Suppressor macrophage (primary cell): ENCODE results near the gene DLGAP3.
"Not testable (repeated sequence)": the region's sequence is repeated elsewhere in the genome, so short reads cannot be mapped to it uniquely, and the experiment has no call there.

ENCODE experiments used
- DNase-seq, 4 experiments: peaks; one replicate each; pipeline ENCODE4 v3.0.0-alpha.2; 2020 to 2022

The DLGAP3 gene

DNA sequence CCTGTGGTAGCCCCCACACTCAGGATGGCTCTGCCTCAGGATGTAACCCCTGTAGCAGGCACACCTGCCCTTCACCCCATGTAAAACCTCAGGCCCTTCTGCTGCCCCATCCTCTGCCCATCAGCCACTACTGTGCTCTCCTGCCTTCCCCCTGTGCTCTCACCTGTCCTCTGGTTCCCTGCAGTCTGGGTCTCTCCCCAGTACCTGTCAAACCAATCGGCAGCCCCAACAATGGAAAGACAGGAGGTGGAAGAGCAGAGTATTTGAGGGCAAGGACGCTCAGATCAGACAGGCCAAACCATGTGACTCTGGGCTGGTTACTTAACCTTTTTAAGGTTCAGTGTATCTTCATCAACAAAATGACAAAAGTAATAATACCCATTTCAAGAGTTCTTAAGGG is 100.8 kb downstream of the DLGAP3 start:
- DNase-seq: no peak

DNA sequence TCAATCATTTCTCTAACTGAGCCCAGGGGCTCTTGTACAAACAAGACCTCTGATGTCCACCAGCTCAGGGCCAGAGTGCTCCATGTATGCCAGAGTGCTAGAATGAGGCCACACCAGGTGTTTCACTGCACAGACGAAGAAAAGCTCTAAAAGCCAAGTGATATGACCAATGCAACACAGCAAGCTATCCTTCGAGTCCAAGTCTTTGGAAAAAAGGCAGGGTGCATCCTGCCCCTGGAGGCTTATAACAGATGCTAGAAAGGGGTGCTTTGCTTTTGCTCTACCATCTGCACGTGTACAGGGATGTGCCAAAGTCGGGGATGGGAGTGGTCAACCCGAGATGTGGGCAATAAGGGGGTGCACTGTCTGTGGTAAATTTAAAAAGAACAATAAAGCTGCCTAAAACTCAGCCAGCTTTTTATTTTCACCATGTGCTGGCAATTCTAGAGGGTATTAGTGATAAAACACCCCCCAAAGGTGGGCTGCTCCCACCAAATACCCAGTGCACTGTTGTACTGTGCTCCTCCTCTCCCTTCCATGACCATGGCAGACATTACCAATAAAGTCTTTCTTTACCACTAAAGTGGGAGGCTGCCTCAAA is 102.0 kb downstream of the DLGAP3 start:
- no peak for DNase-seq

DNA sequence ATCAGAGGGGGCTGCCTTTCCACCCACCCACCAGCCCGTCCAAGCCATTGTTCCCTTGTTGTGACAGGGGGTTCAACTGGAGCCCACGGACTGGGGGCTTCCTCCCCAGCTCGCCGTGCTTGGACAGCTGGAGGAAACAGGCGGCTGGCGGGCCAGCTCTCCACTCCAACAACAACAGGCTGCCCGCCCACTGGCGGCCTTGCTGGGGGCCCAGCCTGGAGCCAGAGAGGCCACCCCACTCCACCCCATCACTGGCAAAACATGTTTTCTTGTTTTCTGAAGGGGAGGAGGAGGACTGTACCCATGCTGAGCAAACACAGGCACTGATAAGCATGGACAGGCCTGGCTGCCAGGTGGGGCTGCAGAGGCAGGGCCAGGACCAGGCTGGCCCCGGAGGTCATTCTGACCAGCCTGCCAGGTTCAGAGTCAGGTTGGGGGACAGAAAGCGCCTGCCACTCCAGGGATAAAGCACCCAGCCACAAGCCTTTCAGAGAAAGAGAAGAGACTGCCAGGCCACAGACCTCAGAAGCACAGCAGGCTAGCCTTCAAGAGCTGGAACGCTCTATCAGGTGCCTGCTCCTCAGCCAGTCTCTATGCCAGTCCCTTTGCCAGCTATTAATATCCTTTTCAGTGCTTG is 103.9 kb downstream of the DLGAP3 start:
- no peak for DNase-seq

DNA sequence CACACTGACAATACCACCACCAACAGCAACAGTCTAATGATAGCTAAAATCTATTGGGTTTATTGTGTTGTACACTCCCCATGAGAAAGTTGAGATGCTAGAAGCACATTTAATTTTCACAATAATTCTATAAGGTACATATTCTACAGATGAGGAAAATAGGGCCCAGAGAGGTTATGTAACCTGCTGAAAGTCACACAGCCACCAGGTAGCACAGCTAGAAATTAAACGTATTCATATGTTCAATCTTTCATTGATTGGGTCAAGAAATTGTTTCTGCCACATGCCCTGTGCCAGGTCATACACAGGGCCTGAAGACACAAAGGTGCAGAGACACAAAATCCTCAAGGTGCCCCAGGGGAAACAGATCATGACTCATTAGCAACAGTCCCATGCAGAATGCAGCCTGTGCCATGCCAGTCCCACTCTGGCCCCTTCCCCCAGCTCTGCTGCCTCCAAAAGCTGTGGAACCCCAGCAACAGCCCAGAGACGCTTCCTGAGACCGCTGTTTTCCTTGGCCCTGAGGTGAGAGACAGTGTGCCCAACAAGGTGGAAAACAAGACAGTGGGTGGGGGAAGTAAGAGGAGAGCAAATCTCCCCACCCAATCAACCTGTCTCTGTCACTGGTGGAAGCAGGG is 104.5 kb downstream of the DLGAP3 start:
- DNase-seq: no peak

DNA sequence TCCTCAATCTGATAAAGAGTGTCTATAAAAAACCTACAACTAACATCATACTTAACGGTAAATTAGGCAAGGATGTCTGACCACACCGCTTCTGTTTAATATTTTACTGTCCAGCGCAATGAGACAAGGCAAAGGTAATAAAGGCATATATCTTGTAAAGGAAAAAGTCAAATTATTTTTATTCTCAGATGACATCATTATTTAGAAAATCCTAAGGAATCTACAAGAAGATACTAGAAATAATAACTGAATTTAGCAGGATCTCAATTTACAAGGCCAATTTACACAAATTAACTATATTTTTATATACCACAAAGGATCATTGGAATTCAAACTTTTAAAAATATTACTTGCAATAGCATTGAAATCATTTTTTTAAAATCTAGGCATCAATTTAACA is 107.2 kb downstream of the DLGAP3 start:
- no peak for DNase-seq

DNA sequence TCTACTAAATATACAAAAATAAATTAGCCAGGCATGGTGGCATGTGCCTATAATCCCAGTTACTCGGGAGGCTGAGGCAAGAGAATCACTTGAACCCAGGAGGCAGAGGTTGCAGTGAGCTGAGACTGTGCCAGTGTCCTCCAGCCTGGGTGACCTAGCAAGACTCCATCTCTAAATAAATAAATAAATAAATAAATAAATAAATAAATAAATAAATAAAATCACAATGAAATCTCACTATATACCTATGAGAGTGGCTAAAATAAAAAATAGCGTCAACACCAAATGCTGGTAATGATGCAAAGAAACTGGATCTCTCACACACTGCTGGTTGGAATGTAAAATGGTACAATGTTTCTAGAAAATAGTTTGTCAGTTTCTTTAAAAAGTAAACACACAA is 110.6 kb downstream of the DLGAP3 start:
- not testable (repeated sequence) for DNase-seq

DNA sequence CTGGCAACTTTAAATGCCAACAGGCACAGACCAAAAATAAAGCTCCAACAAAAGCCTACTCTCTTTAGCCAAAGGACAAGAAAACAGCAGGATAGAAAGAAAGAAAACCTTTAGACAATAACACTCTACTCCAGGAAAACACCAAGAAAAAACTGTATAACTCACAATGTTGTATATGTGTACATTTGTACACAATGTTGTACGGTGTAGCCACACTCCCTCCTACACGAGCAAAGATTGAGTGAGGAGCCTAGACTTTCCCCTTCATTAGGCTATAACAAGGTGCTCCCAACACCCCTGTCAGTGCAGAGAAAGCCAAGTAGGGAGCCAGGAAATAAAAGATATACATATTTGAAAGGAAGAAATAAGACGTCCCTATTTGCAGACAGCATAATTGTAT is 112.7 kb downstream of the DLGAP3 start:
- DNase-seq: no peak

DNA sequence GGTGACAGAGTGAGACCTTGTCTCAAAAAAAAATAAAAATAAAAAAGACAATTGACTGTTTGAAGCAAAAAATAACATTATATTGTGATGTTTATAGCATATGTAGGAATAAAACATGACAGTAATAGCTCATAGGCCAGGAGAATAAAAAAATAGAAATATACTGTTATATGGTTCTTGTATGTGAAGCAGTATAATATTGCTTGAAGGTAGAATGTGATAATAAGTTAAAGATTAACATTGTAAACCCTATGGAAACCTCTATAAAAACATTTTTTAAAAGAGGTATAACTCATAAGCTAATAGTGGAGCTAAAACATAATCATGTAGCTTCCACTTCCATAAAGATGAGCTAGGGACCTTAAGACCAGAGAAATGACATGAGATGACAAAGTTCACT is 113.1 kb downstream of the DLGAP3 start:
- no peak for DNase-seq
